Heart left ventricle (tissue), 13 donors: ENCODE results near the gene SLC16A10.
"Not testable (repeated sequence)": the region's sequence is repeated elsewhere in the genome, so short reads cannot be mapped to it uniquely, and the experiment has no call there.

Source experiments
- POLR2A ChIP-seq, 2 donors: fragments of 450-650 bp; IDR thresholded peaks; one replicate each; pipeline ENCODE4 v1.6.1; 2017; ENCODE audit warnings: antibody characterized with exemption in 2 of 2, mild to moderate bottlenecking in 2 of 2, moderate library complexity in 2 of 2
- TF ChIP-seq, protein P1 (sequence below), 12 donors: fragments of 200-600 bp; sonication (generic) in 4 of 12; IDR thresholded peaks; one replicate each; pipeline versions ENCODE4 v1.5.0 to v1.8.0; 2018 to 2022; ENCODE audit warnings: antibody characterized with exemption in 12 of 12, mild to moderate bottlenecking in 5 of 12
- donor health status: ischemic (EF 13 %, LVEDD 7.1; RV severe dilation, severe dysfunction).
- donor health status: DM: no; HTN: yes; CAD: no.
- donor health status: DM: no; HTN: no; CAD: no.
- donor health status: ischemic (EF 25% LVEDD 6.9; RV normal size, moderate dysfunction).
- donor health status: ischemic (EF 25% LVEDD 5.7; RV mildly dilated, moderate dysfunction).
- donor health status: ischemic (EF 35%, LVEDD 5.7; RV mildly dilated, moderate dysfunction).
- donor health status: nonischemic (EF 11% LVEDD 7.7; RV severe dilation, severe dysfunction).
- donor health status: DM: yes; HTN: yes; CAD: no.
- donor health status: PGD.
- donor health status: ischemic (EF 29% LVEDD 5.4; RV normal size, mild dysfunction).
- donor health status: nonischemic (EF 23%, LVEDD 6.1; RV moderate dilation, normal function).

DNA sequence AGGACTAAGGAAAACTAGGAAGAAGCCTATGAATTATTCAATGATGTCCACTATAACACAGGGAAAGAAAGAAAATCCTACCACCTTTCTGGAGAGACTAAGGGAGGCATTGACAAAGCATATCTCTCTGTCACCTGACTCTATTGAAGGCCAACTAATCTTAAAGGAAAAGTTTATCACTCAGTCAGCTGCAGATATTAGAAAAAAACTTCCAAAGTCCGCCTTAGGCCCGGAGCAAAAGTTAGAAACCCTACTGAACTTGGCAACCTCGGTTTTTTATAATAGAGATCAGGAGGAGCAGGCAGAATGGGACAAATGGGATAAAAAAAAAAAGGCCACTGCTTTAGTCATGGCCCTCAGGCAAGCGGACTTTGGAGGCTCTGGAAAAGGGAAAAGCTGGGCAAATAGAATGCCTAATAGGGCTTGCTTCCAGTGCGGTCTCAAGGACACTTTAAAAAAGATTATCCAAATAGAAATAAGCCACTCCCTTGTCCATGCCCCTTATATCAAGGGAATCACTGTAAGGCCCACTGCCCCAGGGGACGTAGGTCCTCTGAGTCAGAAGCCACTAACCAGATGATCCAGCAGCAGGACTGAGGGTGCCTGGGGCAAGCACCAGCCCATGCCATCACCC lies 47.0 kb downstream of the SLC16A10 start:
- not testable (repeated sequence) for TF ChIP-seq POLR2A (IDR thresholded peaks at IDR 0.05)
- TF ChIP-seq, protein P1, sequence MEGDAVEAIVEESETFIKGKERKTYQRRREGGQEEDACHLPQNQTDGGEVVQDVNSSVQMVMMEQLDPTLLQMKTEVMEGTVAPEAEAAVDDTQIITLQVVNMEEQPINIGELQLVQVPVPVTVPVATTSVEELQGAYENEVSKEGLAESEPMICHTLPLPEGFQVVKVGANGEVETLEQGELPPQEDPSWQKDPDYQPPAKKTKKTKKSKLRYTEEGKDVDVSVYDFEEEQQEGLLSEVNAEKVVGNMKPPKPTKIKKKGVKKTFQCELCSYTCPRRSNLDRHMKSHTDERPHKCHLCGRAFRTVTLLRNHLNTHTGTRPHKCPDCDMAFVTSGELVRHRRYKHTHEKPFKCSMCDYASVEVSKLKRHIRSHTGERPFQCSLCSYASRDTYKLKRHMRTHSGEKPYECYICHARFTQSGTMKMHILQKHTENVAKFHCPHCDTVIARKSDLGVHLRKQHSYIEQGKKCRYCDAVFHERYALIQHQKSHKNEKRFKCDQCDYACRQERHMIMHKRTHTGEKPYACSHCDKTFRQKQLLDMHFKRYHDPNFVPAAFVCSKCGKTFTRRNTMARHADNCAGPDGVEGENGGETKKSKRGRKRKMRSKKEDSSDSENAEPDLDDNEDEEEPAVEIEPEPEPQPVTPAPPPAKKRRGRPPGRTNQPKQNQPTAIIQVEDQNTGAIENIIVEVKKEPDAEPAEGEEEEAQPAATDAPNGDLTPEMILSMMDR (IDR thresholded peaks at IDR 0.05) = not testable (repeated sequence)
